Left ventricle myocardium inferior (tissue), 1 donor: ENCODE measurements around the gene ALDH3A1. TPM values are rescaled to one million over a fixed set of nuclear protein-coding genes. Genes with fewer than 3 reads are reported as not detected.

Source experiments
- DNase-seq: peaks from one replicate; pipeline ENCODE4 v3.0.0-alpha.2; 2020
- H3K27ac ChIP-seq: fragments of 200-600 bp; replicated peaks from 2 replicates; pipeline ENCODE4 v1.8.0; 2021
- H3K27me3 ChIP-seq: fragments of 200-600 bp; 2 replicates; pipeline ENCODE4 v1.8.0; 2021; ENCODE audit warnings: low read depth
- H3K36me3 ChIP-seq: fragments of 200-600 bp; 2 replicates; pipeline ENCODE4 v1.8.0; 2021
- H3K4me1 ChIP-seq: fragments of 200-600 bp; 2 replicates; pipeline ENCODE4 v1.8.0; 2021
- H3K4me3 ChIP-seq: fragments of 200-600 bp; 2 replicates; pipeline ENCODE4 v1.8.0; 2021; ENCODE audit warnings: mild to moderate bottlenecking, moderate library complexity
- H3K9me3 ChIP-seq: fragments of 200-600 bp; replicated peaks from 2 replicates; pipeline ENCODE4 v1.8.0; 2021
- intact Hi-C: fragments of 100-400 bp; cut with micrococcal nuclease; formaldehyde crosslinking; loops from one replicate; pipeline ENCODE4 v1.11.0; 2022
- total RNA-seq: library from RNA; stranded (reverse); fragmentation: NEBNext Ultra II Directional; extraction: Animal tissue kit (Norgen Biotek cat#: 25700); gene quantifications from one replicate; pipeline ENCODE4 v1.2.1, GENCODE V29; 2021
- TF ChIP-seq, protein P1 (sequence below): fragments of 200-600 bp; IDR thresholded peaks from 2 replicates; pipeline ENCODE4 v1.8.0; 2021; ENCODE audit warnings: antibody characterized with exemption, mild to moderate bottlenecking, borderline replicate concordance
- donor health status: DM: no; HTN: yes; CAD: no; lungs with severe emphysema.

The ALDH3A1 gene
- total RNA-seq, 1 donor from 2014 or later = not detected

DNA sequence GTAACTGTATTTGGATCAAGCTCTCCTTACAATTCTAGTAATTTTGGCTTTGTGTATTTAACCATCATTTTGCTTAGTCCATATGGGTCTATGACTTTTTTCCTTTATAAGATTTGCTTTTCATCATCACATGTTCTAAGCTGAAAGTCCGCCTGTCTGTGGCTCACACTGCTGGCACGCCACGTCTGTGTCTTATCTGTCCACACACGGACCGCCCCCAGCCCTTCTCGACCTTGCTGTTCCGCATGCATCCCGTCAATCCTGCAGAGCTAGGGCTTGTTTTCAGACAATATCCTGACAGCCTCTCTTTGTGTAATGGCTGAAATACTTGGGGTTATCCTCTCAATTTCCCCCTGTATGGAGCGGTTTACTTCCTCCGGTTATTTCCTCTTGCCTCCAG is 8.4 kb upstream of the ALDH3A1 start:
- DNase-seq = no peak
- Histone ChIP-seq H3K36me3 (no peaks in the 10 kb centered on the region), H3K9me3 (no peaks in the 10 kb centered on the region), H3K4me1 (peaks cover 10% of the 10 kb centered on the region), H3K27me3 (peaks cover 8% of the 10 kb centered on the region), H3K4me3 (no peak overlapping the region), H3K27ac (no peak overlapping the region)
- intact Hi-C loops = no loop called here
- TF ChIP-seq, protein P1, sequence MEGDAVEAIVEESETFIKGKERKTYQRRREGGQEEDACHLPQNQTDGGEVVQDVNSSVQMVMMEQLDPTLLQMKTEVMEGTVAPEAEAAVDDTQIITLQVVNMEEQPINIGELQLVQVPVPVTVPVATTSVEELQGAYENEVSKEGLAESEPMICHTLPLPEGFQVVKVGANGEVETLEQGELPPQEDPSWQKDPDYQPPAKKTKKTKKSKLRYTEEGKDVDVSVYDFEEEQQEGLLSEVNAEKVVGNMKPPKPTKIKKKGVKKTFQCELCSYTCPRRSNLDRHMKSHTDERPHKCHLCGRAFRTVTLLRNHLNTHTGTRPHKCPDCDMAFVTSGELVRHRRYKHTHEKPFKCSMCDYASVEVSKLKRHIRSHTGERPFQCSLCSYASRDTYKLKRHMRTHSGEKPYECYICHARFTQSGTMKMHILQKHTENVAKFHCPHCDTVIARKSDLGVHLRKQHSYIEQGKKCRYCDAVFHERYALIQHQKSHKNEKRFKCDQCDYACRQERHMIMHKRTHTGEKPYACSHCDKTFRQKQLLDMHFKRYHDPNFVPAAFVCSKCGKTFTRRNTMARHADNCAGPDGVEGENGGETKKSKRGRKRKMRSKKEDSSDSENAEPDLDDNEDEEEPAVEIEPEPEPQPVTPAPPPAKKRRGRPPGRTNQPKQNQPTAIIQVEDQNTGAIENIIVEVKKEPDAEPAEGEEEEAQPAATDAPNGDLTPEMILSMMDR = no peak

- H3K9me3 ChIP-seq = no peaks in the 10 kb centered on the region
- no peaks in the 10 kb centered on the region for H3K36me3 ChIP-seq
- TF ChIP-seq, protein P1 = no peak
- intact Hi-C loops = no loop called here
- H3K27ac ChIP-seq = no peak overlapping the region
- peaks cover 10% of the 10 kb centered on the region for H3K4me1 ChIP-seq
- H3K27me3 ChIP-seq = peaks cover 8% of the 10 kb centered on the region
- DNase-seq = no peak
- no peak overlapping the region for H3K4me3 ChIP-seq
Measured at GRCh38 chr17:19755821-19756510, 7.9 kb upstream of the ALDH3A1 start.

GRCh38 chr17:19755392-19755791 is 7.3 kb upstream of the ALDH3A1 start:
- Histone ChIP-seq H3K27ac (no peak overlapping the region), H3K4me1 (peaks cover 10% of the 10 kb centered on the region), H3K27me3 (peaks cover 8% of the 10 kb centered on the region), H3K36me3 (no peaks in the 10 kb centered on the region), H3K9me3 (no peaks in the 10 kb centered on the region), H3K4me3 (no peak overlapping the region)
- TF ChIP-seq, protein P1 = no peak
- DNase-seq = no peak
- intact Hi-C loops = no loop called here

- H3K4me3 ChIP-seq = no peak overlapping the region
- peak overlapping the region; percentile 66 for H3K27ac ChIP-seq
- DNase-seq = no peak
Measured at GRCh38 chr17:19753661-19754463, 5.8 kb upstream of the ALDH3A1 start.

DNA sequence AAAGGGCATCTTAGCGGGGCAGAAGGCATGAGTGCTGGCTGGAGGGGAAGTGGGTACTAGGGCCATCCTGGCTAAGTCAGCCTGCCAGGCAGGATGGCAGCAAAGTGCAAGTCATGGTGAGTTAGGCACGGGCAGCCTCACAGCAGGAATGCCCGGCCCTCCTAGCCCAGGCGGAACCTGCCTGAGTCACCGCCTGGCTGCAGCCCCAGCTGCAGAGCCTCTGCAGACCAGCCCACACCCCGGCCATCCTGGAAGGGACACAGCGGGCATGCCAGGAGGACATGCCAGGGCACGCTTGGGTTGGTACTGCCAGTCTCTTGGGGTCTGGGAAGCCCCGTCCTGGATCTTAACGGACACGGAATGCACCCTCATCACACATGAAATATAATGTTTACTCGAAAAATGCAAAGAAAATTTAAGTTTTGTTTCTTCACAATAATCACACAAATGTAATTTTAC is 5.0 kb upstream of the ALDH3A1 start:
- peak overlapping the region; percentile 66 for H3K27ac ChIP-seq
- peak; percentile 55 for DNase-seq
- H3K27me3 ChIP-seq = peaks cover 19% of the 10 kb centered on the region
- H3K4me1 ChIP-seq = peaks cover 10% of the 10 kb centered on the region
- H3K4me3 ChIP-seq = no peak overlapping the region
- H3K36me3 ChIP-seq = no peaks in the 10 kb centered on the region
- H3K9me3 ChIP-seq = no peaks in the 10 kb centered on the region
- TF ChIP-seq, protein P1 = no peak
- intact Hi-C loops = no loop called here

More at GRCh38 chr17:19753661-19754463, 5.8 kb upstream of the ALDH3A1 start:
- Histone ChIP-seq H3K4me1 (peaks cover 10% of the 10 kb centered on the region), H3K36me3 (no peaks in the 10 kb centered on the region), H3K27me3 (peaks cover 12% of the 10 kb centered on the region), H3K9me3 (no peaks in the 10 kb centered on the region)
- TF ChIP-seq, protein P1 = peak; percentile 66
- intact Hi-C loops = no loop called here
